Measurements from ENCODE around the gene LGR6.

- TF ChIP-seq POLR2AphosphoS5 (IDR thresholded peaks at IDR 0.05; ENCODE audit: low read depth, low read length), result no peak
- no peak for TF ChIP-seq SIN3A (IDR thresholded peaks at IDR 0.05; ENCODE audit: borderline replicate concordance, insufficient read depth, low read length)
These were observed 99.2 kb downstream of the LGR6 start for GRCh38 chr1:202292773-202293172.

All from PFSK-1 (cell line).